Neural cell (in vitro differentiated cells): ENCODE measurements around the gene NNT.

ENCODE experiments used
- EP300 ChIP-seq: fragments of 450-650 bp; conservative IDR thresholded peaks from 2 replicates; pipeline ENCODE4 v1.6.1; 2014; ENCODE audit warnings: antibody characterized with exemption, mild to moderate bottlenecking, moderate library complexity; ENCODE audit not compliant: poor library complexity, severe bottlenecking
- EZH2 ChIP-seq: fragments of 200-600, 300-800 bp; shearing (Covaris generic), sonication (generic); IDR thresholded peaks from 2 replicates; pipeline ENCODE4 v1.6.1; 2014; ENCODE audit warnings: antibody characterized with exemption, low read length, borderline replicate concordance, mild to moderate bottlenecking; ENCODE audit not compliant: insufficient read depth, poor library complexity, severe bottlenecking
- MXI1 ChIP-seq: fragments of 450-650 bp; conservative IDR thresholded peaks from 2 replicates; pipeline ENCODE4 v1.6.1; 2014; ENCODE audit warnings: antibody characterized with exemption, mild to moderate bottlenecking; ENCODE audit not compliant: poor library complexity, severe bottlenecking
- POLR2AphosphoS5 ChIP-seq: IDR thresholded peaks from 2 replicates; pipeline ENCODE4 v1.6.1; 2012
- RAD21 ChIP-seq: fragments of 450-650 bp; conservative IDR thresholded peaks from 2 replicates; pipeline ENCODE4 v1.6.1; 2014; ENCODE audit warnings: antibody characterized with exemption, mild to moderate bottlenecking, moderate library complexity
- TAF1 ChIP-seq: IDR thresholded peaks from 2 replicates; pipeline ENCODE4 v1.6.1; 2012; ENCODE audit warnings: low read depth
- TF ChIP-seq, protein P1 (sequence below): fragments of 450-650 bp; IDR thresholded peaks from 2 replicates; pipeline ENCODE4 v1.5.1; 2014; ENCODE audit warnings: antibody characterized with exemption, mild to moderate bottlenecking, moderate library complexity; ENCODE audit not compliant: poor library complexity, severe bottlenecking
- TF ChIP-seq, protein P2 (sequence below): IDR thresholded peaks from 2 replicates; pipeline ENCODE4 v1.6.1; 2012; ENCODE audit warnings: borderline replicate concordance

DNA sequence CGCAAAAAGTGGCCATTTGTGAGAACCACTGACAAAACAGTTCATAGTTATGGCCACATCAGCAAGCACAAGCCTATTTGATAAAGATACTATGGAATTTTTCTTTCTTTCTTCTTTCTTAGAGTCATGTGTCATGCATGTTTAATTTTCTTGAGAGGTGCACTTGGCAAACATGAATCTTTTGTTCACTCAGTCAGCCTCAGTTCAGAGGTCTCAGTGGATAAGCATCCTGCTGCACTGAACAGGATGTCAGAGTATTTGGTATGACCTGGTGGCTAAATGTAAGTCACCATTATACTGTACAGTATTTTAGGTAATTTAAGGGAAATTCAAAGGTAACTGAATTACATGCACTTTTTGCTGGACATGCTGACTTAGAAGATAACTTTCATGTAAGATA is 5.4 kb downstream of the NNT start:
- TF ChIP-seq, protein P1, sequence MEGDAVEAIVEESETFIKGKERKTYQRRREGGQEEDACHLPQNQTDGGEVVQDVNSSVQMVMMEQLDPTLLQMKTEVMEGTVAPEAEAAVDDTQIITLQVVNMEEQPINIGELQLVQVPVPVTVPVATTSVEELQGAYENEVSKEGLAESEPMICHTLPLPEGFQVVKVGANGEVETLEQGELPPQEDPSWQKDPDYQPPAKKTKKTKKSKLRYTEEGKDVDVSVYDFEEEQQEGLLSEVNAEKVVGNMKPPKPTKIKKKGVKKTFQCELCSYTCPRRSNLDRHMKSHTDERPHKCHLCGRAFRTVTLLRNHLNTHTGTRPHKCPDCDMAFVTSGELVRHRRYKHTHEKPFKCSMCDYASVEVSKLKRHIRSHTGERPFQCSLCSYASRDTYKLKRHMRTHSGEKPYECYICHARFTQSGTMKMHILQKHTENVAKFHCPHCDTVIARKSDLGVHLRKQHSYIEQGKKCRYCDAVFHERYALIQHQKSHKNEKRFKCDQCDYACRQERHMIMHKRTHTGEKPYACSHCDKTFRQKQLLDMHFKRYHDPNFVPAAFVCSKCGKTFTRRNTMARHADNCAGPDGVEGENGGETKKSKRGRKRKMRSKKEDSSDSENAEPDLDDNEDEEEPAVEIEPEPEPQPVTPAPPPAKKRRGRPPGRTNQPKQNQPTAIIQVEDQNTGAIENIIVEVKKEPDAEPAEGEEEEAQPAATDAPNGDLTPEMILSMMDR: no peak
- TF ChIP-seq POLR2AphosphoS5 (no peak), EZH2 (no peak), EP300 (no peak), MXI1 (no peak), RAD21 (no peak), TAF1 (no peak)
- TF ChIP-seq, protein P2, sequence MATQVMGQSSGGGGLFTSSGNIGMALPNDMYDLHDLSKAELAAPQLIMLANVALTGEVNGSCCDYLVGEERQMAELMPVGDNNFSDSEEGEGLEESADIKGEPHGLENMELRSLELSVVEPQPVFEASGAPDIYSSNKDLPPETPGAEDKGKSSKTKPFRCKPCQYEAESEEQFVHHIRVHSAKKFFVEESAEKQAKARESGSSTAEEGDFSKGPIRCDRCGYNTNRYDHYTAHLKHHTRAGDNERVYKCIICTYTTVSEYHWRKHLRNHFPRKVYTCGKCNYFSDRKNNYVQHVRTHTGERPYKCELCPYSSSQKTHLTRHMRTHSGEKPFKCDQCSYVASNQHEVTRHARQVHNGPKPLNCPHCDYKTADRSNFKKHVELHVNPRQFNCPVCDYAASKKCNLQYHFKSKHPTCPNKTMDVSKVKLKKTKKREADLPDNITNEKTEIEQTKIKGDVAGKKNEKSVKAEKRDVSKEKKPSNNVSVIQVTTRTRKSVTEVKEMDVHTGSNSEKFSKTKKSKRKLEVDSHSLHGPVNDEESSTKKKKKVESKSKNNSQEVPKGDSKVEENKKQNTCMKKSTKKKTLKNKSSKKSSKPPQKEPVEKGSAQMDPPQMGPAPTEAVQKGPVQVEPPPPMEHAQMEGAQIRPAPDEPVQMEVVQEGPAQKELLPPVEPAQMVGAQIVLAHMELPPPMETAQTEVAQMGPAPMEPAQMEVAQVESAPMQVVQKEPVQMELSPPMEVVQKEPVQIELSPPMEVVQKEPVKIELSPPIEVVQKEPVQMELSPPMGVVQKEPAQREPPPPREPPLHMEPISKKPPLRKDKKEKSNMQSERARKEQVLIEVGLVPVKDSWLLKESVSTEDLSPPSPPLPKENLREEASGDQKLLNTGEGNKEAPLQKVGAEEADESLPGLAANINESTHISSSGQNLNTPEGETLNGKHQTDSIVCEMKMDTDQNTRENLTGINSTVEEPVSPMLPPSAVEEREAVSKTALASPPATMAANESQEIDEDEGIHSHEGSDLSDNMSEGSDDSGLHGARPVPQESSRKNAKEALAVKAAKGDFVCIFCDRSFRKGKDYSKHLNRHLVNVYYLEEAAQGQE: no peak
